ENCODE measurements around the gene ZNF213.

Gene ZNF213

GRCh38 chr16:3188925-3189825 lies 54.3 kb downstream of the ZNF213 start:
- peak in 2 of 3 donors; percentile 61 to 65 for DNase-seq (ENCODE audit: low read depth in 2 of 3, low spot score in 1 of 3)

GRCh38 chr16:3189869-3190268 lies 55.0 kb downstream of the ZNF213 start:
- DNase-seq (ENCODE audit: low read depth in 2 of 3, low spot score in 1 of 3) = no peak

DNA sequence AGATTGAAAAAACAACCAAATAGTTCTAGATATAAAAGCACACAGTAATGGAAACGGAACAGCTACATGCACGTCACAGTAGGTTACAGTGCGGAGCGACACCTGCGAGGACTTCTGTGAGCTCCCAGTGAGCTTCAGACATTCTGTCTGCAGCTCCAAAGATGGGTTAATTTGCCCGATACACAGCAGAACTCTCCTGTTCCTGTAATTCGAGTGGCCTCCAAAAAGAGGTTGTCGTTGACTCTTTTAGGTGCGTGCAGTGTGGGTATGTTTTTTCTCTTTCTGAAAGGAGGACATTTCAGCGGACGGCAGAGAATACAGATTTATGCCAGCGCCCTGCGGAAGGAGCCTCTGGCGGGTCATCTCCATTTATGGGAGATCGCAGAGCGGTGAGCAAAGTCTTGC lies 56.1 kb downstream of the ZNF213 start:
- DNase-seq (ENCODE audit: low read depth in 2 of 3, low spot score in 1 of 3) = no peak

All from stimulated activated CD4-positive, alpha-beta T cell treated with anti-CD3 and anti-CD28 coated beads, Interleukin-12 subunit alpha, Interleukin-12 subunit beta, amount 100 ng/mL, for 48 hours (primary cell).